HG02571 (cell line): ENCODE data around the gene ZKSCAN7.
"Not testable (repeated sequence)": the region's sequence is repeated elsewhere in the genome, so short reads cannot be mapped to it uniquely, and the experiment has no call there.

Experiments used
- ATAC-seq: cut with Tn5 transposase; IDR thresholded peaks from one replicate; pipeline ENCODE4 v1.9.1; 2021; ENCODE audit warnings: mild to moderate bottlenecking, moderate library complexity; ENCODE audit not compliant: unreplicated experiment

Gene ZKSCAN7

DNA sequence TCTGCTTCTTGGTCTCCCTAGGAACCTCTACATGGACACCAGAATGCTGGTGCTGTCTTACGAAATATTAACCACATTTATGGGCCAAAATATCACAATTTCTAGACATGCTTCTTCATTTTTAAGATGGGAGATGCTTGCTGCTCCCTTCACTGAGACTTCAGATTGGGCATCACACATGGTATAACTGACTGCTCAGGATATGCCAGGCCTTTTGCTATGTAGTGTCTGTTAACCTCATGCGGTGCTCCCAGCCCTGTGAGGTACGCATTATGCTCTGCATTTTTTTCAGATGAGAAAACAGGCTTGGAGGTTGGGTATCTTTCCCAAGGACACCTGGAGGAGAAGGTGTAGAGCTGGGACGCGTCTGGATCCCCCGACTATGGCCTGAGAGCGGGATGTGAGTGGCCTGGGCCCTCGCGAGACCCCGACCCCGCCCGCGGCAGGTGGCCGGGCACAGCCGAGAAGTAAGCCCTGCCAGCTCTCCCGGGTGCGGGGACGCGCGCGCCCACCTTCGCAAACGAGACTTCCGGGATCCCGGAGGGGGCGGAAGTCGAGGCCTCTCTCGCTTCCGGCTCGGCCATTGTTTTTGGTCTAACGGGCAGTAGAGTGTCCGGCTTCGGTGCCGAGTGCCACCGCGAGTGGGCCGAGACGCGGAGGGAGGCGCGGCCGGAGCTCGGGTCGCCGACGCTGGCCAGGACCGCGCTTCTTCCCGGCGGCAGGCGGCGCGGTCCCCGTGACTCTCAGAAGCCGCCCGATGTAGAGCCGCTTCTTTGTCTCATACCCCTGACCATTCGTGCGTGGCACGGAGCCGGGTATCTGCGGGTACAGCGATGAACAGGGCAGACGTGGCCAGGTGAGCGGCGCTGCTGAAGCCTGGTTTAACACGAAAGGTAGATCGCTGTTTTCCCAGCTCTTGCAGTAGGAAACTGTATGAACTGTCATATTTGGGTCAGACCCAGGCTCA lies at the start of gene ZKSCAN7:
ZKSCAN7 (plus strand) TSS at position 568 of the 967 bp plus-strand sequence. CDS start 1,855 bp downstream, outside the sequence.
- ATAC-seq = peak; percentile 64

DNA sequence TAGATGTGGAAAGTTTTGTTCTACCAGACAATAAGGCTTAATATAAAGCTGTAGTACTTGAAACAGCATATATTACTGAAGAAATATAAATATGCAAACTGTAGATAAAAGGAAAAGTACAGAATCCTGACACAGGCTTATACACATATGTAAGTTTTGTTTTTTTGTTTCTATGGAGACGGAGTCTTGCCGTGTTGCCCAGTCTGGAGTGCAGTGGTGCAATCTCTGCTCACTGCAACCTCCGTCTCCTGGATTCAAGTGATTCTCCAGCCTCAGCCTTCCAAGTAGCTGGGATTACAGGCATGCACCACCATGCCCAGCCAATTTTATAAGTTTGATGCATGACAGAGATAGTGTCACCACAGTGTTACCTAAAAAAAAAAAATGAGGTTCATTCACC lies 48.4 kb upstream of the ZKSCAN7 start:
- no peak for ATAC-seq

DNA sequence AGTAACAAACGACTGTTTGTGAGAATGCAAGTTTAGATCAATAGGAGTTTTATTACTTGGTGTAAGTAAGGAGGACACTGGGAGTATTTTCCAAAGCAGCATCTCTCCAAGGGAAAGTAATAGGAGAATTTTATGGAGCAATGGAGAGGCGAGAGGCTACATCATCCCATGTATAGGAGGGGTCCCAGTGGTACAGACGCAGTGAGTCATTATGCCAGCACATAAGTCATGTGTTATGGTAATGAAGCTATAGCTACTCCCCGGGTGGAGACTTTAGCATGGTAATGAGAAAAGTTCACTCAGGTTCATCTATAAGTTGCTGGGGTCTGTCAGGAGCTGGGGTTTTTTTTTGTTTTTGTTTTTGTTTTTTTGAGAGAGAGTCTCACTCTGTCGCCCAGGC lies 48.0 kb upstream of the ZKSCAN7 start:
- no peak for ATAC-seq

DNA sequence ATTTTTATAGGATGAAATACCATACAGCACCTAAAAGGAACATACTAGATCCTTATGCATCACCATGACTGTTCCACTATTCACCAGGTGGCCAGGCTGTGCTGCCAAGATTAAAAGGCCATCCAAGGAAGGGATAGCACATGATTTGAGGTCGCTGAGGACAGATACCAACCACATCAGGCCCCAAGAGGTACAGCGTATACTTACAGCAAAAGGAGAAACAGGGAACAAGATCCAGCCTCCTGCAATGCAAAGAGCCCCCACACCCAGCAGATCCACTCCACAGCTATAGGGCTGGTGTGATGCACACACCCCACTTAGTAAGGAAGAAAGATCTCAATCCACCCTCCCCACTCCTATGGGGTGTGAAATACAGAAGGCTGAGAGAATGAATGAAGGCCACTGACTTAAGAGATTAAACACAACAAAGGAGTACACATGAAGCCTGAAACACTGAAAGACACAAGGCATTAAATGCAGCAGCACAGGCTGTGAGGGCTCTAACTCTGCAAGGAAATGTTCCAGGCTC lies 45.5 kb upstream of the ZKSCAN7 start:
- ATAC-seq = no peak

DNA sequence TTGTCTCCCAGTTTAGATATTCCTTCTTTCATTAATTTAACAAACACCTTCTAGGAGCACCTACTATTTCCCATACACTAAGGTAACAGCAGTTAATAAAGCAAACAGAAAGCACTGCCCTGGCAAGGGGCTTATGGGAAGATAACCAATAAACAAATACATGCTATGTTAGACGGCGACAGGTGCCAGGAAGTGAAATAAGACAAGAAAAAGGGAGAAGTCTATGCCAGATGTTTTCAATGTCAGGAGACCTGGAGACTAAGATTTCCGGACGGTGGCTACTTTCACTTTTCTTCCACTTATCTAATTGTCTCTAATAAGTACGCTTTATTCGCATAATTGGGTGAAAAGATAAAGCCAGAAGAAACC lies 45.0 kb upstream of the ZKSCAN7 start:
- no peak for ATAC-seq

DNA sequence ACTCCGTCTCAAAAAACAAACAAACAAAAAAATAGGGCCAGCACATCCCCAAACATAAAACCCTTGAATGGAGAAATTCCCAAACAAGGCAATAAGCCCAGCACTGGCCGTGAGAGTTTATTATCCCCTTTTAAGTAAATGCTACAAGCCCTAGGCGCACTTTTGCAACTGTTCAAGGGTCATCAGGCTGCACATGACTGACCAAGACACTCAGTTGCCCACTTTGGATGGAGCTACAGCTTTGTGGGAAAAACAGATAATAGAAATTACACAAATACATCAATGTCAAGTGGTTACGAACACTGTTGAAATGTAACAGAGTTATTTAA lies 43.8 kb upstream of the ZKSCAN7 start:
- ATAC-seq = no peak

DNA sequence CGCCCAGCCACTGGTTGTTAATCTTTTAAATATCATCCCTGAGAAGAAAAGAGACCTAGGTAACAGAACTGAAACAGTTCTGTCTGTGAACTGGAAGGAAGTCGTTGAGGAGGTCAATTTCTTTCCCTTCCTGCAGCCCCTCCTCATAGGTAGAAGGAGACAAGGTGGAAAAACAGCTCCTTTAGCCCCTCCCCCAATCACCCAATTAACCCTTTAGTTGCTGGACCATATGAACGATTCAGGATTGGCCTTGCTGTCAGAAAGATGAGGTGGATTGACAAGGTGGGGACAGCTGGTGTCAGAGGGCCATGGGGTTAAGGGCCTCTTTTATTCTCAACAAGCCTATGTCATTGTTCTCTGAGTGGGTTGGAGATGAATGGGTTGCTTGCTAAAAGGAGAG lies 41.5 kb upstream of the ZKSCAN7 start:
- ATAC-seq = no peak

DNA sequence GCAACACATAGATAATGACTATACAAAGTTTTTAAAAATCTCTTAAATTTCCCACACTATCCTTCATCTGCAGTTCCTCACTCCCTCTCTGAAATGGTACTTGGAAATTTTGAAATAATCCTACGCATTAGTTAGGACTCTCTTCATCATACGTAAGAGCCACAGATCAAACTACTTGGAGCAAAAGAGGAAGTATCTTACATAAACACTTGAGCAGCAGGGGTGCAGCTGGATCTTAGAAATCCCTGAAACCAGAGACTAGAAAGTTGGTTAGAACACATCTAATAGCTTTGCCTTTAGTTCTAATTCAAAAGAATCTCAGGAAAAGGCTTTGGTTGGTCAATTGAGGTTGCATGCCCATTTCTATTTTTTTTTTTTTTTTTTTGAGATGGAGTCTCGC lies 38.8 kb upstream of the ZKSCAN7 start:
- ATAC-seq = no peak

DNA sequence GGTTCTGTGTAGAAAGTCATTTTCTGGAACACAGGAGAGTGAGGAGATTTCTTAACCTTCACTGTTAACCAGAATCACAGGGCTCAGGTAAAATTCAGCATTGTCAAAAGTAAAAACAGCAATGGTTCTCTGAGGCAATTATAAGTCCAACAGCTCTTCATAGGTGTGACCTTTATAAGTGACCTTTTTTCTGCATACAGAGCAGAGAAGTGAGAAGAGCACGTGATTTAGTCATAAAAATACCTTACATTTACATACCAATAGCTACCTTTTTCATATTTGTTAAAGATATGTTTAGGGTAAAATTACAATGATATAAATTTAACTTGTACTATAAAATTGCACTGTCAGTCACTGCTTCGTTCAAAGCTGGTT lies 36.2 kb upstream of the ZKSCAN7 start:
- ATAC-seq = no peak

DNA sequence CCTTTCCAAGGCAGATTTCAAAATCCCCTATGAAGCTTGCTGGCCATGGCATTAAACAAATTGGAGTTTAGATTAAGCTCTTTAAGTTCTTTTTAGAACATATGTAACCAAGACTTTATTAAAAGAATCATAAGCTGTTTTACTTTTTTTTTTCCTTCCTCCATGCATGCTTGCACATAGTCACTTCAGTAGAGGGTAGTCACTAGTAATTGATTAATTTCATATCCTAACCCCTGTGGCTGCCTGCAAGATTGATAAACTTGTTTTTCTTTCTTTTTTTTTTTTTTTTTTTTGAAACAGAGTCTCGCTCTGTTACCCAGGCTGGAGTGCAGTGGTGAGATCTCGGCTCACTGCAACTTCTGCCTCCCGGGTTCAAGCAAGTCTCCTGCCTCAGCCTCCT lies 33.3 kb upstream of the ZKSCAN7 start:
- no peak for ATAC-seq

DNA sequence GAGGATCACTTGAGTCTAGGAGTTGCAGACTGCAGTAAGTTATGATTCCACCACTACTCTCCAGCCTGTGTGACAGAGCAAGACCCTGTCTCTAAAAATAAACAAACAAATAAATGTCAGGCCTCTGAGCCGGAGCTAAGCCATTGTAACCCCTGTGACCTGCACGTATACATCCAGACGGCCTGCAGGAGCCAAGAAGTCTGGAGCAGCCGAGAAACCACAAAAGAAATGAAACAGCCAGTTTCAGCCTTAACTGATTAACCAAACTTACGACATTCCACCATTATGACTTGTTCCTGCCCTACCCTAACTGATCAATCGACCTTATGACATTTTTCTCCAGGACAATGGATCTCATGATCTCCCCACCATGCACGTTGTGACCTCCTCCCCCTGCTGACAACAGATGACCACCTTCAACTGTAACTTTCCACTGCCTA lies 32.5 kb upstream of the ZKSCAN7 start:
- ATAC-seq = no peak

DNA sequence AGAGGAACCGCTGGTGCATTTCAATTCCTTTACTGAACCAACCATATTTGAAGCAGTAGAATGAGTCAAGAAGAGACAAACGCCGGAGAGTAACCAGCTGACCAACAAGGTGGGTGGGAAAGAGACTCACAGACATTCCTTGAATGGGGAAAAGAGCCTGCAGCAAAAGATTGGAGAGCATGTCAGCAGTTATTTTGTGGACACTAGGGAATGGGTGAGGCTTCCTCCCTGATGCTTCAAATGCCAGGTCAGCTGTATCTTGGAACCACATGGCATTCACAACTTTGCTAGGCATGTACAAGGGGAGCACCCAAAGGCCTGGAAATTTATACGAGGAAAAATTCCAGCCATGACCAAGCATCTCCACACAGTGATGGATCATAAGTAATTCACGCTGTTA lies 29.9 kb upstream of the ZKSCAN7 start:
- ATAC-seq = no peak

DNA sequence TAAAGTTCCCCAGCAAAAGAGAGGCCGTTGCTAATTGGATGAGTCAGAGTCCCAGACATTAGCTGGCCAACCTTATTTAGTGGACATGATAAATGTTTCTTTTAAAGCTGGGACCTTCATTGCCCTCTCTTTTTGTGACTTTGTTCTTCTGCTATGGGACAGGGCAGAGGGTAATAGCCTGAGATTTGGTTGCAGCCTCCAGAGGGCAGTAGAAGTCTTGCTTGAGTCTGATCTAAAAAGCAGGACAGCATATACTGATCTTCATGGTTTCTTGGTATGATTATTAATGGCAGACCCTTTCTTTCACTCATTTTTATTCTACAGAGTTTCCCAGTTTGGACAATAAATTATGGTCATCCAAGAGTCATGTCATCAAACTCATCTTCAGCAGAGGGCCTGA lies 25.1 kb upstream of the ZKSCAN7 start:
- ATAC-seq = no peak

DNA sequence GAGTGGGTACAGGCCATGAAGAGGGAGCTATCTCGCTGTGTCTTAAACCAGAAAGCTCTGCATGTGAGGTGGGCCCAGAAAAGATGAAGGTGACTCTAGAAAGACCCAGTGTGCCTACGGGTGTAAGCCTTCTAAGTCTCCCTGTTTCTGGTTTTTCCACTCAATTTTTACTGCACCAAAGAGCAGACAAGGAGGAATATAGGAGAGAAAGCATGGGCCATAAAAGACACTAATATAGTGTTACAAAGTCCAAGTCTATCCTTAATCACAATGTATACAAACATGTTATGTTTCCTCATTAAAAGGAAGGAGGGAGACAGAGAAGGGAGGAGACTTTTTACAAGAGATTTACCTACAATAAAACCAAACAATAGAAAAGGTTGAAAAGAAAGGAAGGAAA lies 24.1 kb upstream of the ZKSCAN7 start:
- no peak for ATAC-seq

DNA sequence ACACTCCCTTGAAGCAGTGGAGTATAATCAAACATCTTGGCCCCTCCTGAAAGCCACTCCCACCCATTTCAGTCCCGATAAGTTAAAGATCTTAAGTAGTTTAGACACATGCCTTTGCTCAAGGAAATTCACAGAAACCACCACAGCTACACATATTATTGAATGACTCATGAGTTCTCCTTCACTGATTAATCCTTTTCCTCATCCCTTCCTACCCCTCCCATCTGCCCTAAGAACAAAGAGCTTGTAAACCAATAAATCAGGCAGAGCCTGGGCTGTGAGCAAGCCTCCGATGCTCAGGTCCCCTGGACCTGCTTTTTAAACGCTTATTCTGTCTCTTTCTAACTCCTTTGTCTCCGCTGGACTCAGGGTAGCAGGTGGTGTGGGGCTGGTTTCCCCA lies 20.3 kb upstream of the ZKSCAN7 start:
- ATAC-seq = not testable (repeated sequence)

DNA sequence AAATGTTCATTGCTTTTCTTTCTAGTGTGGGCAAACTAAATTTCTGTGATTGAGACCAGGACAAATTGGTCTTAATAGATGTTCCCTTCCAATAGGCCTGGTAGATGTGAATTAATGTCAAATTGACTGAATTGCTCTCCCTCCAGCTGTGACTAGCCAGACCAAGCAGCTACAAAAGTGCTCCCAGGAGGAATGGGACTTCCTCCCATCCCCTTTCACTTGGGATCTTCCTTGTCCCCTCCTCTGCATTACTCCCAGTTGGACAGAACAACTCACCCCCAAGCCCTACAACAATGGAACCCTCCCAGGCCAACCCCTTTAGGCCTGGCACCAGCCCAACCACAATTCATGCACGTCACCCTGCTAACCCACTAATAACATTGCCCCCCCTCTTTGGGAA lies 19.6 kb upstream of the ZKSCAN7 start:
- no peak for ATAC-seq

DNA sequence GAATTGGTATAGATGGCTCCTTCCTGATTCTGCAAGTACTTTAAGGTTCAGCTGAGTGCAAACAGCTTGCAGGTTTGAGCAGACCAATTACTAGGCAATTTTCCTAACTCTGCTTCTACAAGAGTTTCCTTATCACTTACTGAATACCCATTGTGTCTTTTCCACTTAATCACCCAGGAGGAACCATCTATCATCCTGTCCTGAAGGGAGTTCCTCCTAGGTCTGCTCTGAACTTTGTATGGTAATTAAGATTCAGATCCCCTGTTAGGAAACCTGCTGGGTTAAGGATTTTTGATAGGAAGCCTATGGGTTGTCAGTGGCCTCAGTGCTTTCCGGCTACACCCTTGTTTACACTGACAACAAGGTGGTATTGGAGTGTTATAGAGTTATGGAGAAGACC lies 10.2 kb upstream of the ZKSCAN7 start:
- not testable (repeated sequence) for ATAC-seq

DNA sequence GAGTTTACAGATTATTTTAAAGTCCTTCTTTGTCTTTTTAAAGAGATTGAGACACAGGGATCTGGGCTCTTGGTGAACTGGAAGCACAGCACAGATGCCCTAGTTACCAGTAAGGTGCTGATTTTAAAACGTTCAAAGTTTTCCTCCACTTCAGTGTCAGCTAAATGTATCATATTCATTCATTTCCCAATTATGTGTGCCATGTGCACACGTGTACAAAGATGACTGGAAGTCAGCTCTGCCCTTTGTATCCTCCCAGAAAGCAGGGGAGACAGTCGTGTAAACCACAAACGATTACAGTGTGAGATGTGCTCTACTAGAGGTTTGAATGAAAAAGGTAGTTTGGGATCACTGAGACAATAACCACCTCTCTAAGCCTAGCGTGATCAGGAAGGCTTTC lies 730 bp downstream of the ZKSCAN7 start:
- no peak for ATAC-seq

DNA sequence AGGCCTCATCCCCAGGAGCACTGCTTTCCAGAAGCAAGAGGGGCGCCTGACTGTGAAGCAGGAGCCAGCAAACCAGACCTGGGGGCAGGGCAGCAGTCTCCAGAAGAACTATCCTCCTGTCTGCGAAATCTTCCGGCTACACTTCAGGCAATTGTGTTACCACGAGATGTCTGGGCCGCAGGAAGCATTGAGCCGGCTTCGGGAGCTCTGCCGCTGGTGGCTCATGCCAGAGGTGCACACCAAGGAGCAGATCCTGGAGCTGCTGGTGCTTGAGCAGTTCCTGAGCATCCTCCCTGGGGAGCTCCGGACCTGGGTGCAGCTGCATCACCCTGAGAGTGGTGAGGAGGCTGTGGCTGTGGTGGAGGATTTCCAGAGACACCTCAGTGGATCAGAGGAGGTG lies 2.1 kb downstream of the ZKSCAN7 start:
- ATAC-seq = no peak

DNA sequence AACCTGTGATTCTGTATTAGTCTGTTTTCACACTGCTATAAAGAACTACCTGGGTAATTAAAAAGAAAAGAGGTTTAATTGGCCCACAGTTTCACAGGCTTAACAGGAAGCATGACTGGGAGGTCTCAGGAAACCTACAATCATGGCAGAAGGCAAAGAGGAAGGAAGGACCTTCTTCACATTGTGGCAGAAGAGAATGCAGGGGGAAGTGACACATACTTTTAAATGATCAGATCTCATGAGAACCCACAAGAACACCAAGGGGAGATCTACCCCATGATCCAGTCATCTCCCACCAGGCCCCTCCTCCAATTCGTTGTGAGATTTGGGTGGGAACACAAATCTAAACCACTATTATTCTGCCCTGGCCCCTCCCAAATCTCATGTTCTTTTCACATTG lies 6.1 kb downstream of the ZKSCAN7 start:
- ATAC-seq = no peak

DNA sequence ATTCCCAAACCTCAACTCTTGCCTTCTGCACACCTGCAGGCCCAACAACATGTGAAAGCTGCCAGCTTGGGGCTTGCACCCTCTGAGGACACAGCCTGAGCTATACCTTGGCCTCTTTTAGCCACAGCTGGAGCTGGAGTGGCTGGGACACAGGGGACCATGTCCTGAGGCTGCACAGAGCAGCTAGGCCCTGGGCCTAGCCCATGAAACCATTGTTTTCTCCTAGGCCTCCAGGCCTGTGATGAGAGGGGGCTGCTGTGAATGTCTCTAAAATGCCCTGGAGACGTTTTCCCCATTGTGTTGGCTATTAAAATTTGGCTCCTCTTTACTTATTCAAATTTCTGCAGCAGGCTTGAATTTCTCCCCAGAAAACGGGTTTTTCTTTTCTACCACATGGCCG lies 7.2 kb downstream of the ZKSCAN7 start:
- no peak for ATAC-seq

DNA sequence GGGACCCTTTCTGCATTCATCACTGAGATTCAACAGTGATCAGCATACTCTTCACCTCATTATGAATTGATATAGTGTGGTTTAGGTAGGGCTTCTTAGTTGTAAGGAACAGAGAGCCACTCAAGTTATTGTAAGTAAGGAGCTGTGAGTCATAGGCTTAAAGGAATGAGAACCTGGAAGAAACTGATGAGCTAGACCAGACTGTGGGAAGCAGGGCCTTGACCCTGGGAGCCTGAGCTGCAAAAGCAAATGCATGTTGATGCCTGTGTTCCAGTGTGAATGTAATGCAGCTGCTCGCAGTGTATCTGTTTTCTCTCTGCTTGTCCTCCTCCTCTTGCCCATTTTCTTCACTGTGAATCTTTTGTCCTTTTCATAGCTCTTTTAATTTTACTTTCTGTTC lies 13.6 kb downstream of the ZKSCAN7 start:
- ATAC-seq = no peak

DNA sequence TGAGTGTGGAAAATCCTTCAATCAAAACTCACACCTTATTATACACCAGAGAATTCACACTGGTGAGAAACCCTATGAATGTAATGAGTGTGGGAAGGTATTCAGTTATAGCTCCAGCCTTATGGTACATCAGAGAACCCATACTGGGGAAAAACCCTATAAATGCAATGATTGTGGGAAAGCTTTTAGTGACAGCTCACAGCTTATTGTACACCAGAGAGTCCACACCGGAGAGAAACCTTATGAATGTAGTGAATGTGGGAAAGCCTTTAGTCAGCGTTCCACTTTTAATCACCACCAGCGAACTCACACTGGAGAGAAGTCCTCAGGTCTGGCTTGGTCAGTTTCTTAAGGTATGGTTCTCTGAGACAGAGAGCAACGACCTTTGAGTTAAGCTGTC lies 16.0 kb downstream of the ZKSCAN7 start:
- ATAC-seq = no peak
